PC-3 (cell line): ENCODE results near the gene TMOD2. TPM values are rescaled to one million over a fixed set of nuclear protein-coding genes. Genes with fewer than 3 reads are reported as not detected.

Experiments
- ATAC-seq: fragments of 200-7000 bp; cut with Tn5 transposase; 2 replicates; pipeline ENCODE4 v1.9.1; 2020; ENCODE audit warnings: mild to moderate bottlenecking, moderate library complexity
- BruUV-seq: library from RNA; stranded (reverse); fragments of 400-500 nt; replicated peaks from 2 replicates; lab custom pipeline; 2021; lab: Mats Ljungman, UMichigan
- CTCF ChIA-PET: fragments of 300-600 bp; sonication (Branson Sonifier 250); formaldehyde crosslinking; loops from one replicate; lab custom pipeline; 2022; ENCODE audit warnings: antibody characterized with exemption; lab: Charles Lee
- POLR2A ChIA-PET: fragments of 300-600 bp; sonication (Branson Sonifier 250); formaldehyde crosslinking; loops from one replicate; lab custom pipeline; 2022; ENCODE audit warnings: antibody characterized with exemption; ENCODE audit not compliant: unreplicated experiment; lab: Charles Lee
- DNase-seq: peaks from one replicate; pipeline ENCODE4 v3.0.0-alpha.2; 2015
- H2AFZ ChIP-seq: fragments of 300-600 bp; sonication (generic); 2 replicates; pipeline ENCODE4 v1.6.0; 2016; ENCODE audit warnings: antibody characterized with exemption, low read length
- H3F3A ChIP-seq: fragments of 300-600 bp; sonication (generic); one replicate; pipeline ENCODE4 v1.6.0; 2017; ENCODE audit warnings: antibody characterized with exemption, low read length, control low read depth, mild to moderate bottlenecking; ENCODE audit not compliant: unreplicated experiment
- H3K27ac ChIP-seq: fragments of 300-600 bp; sonication (generic); 2 replicates; pipeline ENCODE4 v1.5.1; 2016; ENCODE audit warnings: mild to moderate bottlenecking, low read length
- H3K27me3 ChIP-seq: fragments of 300-600 bp; sonication (generic); 2 replicates; pipeline ENCODE4 v1.6.1; 2016; ENCODE audit warnings: low read length, mixed read lengths
- H3K36me3 ChIP-seq: fragments of 300-600 bp; sonication (generic); 2 replicates; pipeline ENCODE4 v1.6.1; 2016; ENCODE audit warnings: low read depth, mixed run types, low read length, mixed read lengths
- H3K4me1 ChIP-seq: fragments of 300-600 bp; sonication (generic); 2 replicates; pipeline ENCODE4 v1.5.1; 2016; ENCODE audit warnings: low read length; ENCODE audit not compliant: insufficient read depth
- H3K4me2 ChIP-seq: fragments of 300-600 bp; sonication (generic); 2 replicates; pipeline ENCODE4 v1.6.0; 2016; ENCODE audit warnings: low read length
- H3K4me3 ChIP-seq: fragments of 300-600 bp; sonication (generic); 2 replicates; pipeline ENCODE4 v1.5.1; 2016; ENCODE audit warnings: mild to moderate bottlenecking, low read length, mixed read lengths
- H3K79me2 ChIP-seq: fragments of 300-600 bp; sonication (generic); 2 replicates; pipeline ENCODE4 v1.6.1; 2017; ENCODE audit warnings: low read length, mixed read lengths
- H3K9ac ChIP-seq: fragments of 300-600 bp; sonication (generic); 2 replicates; pipeline ENCODE4 v1.6.0; 2016; ENCODE audit warnings: mild to moderate bottlenecking, low read length
- H3K9me2 ChIP-seq: fragments of 300-600 bp; sonication (generic); replicated peaks from 2 replicates; pipeline ENCODE4 v1.6.1; 2016; ENCODE audit warnings: mixed run types, low read length, mixed read lengths
- H3K9me3 ChIP-seq: fragments of 300-600 bp; sonication (generic); 2 replicates; pipeline ENCODE4 v1.6.1; 2016; ENCODE audit warnings: low read length, mixed read lengths
- H4K20me1 ChIP-seq: fragments of 300-600 bp; sonication (generic); 2 replicates; pipeline ENCODE4 v1.6.1; 2016; ENCODE audit warnings: low read length, mixed read lengths
- EZH2 ChIP-seq: fragments of 300-600 bp; sonication (generic); IDR thresholded peaks from one replicate; pipeline ENCODE4 v1.6.1; 2017; ENCODE audit warnings: antibody characterized with exemption, mild to moderate bottlenecking, low read length; ENCODE audit not compliant: unreplicated experiment
- EZH2phosphoT487 ChIP-seq: fragments of 300-600 bp; sonication (generic); IDR thresholded peaks from 2 replicates; pipeline ENCODE4 v1.6.1; 2018; ENCODE audit warnings: mild to moderate bottlenecking, antibody characterized with exemption, low read length, borderline replicate concordance
- intact Hi-C: fragments of 100-400 bp; cut with micrococcal nuclease; formaldehyde crosslinking; loops from 2 replicates; pipeline ENCODE4 v1.9.0; 2023
- total RNA-seq: library from RNA; depleted of rRNA; stranded (reverse); fragments of >200 nt; gene quantifications from 2 replicates; pipeline ENCODE4 v1.2.3, GENCODE V29; 2014
- TF ChIP-seq, protein P1 (sequence below): fragments of 300-600 bp; sonication (generic); conservative IDR thresholded peaks from 2 replicates; pipeline ENCODE4 v1.5.1; 2017; ENCODE audit warnings: antibody characterized with exemption, low read depth, mild to moderate bottlenecking, low read length

Gene TMOD2
- total RNA-seq, 1 experiment from 2014 or later: 0.95 TPM

DNA sequence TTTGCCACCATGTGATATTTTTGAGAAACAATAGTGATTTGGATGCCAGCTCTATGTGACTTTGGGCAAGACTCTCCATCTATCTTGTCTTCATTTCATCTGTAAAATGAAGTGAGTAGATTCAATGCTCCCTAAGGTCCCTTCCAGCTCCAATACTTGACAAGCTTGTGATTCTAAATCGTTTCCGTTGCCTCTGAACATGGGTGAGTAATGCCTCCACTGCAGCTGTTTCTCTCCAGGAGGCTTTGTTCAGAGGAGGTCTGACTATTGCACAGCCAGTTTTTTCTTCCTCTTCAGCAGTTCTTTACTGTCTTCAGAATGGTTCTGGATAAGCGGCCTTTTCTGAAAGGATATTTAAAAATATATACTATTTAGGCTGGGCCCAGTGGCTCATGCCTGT lies 63.2 kb downstream of the TMOD2 start:
- H3K27ac ChIP-seq: no peak overlapping the region
- no peaks in the 10 kb centered on the region for H3K27me3 ChIP-seq
- H4K20me1 ChIP-seq: no peaks in the 10 kb centered on the region
- H3K79me2 ChIP-seq: no peaks in the 10 kb centered on the region
- DNase-seq (no peak), ATAC-seq (no peak)
- H3F3A ChIP-seq: no peaks in the 10 kb centered on the region
- ChIA-PET POLR2A (no interaction called here), CTCF (no interaction called here)
- H3K4me3 ChIP-seq: no peak overlapping the region
- no peak overlapping the region for H3K9ac ChIP-seq
- no peak overlapping the region for H2AFZ ChIP-seq
- intact Hi-C loops: no loop called here
- H3K9me3 ChIP-seq: no peaks in the 10 kb centered on the region
- no peaks in the 10 kb centered on the region for H3K36me3 ChIP-seq
- no peak overlapping the region for H3K4me2 ChIP-seq
- no peaks in the 10 kb centered on the region for H3K4me1 ChIP-seq
- no TSS peak for BruUV-seq
- TF ChIP-seq, protein P1, sequence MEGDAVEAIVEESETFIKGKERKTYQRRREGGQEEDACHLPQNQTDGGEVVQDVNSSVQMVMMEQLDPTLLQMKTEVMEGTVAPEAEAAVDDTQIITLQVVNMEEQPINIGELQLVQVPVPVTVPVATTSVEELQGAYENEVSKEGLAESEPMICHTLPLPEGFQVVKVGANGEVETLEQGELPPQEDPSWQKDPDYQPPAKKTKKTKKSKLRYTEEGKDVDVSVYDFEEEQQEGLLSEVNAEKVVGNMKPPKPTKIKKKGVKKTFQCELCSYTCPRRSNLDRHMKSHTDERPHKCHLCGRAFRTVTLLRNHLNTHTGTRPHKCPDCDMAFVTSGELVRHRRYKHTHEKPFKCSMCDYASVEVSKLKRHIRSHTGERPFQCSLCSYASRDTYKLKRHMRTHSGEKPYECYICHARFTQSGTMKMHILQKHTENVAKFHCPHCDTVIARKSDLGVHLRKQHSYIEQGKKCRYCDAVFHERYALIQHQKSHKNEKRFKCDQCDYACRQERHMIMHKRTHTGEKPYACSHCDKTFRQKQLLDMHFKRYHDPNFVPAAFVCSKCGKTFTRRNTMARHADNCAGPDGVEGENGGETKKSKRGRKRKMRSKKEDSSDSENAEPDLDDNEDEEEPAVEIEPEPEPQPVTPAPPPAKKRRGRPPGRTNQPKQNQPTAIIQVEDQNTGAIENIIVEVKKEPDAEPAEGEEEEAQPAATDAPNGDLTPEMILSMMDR: no peak
- TF ChIP-seq EZH2 (no peak), EZH2phosphoT487 (no peak)
- H3K9me2 ChIP-seq: no peaks in the 10 kb centered on the region

DNA sequence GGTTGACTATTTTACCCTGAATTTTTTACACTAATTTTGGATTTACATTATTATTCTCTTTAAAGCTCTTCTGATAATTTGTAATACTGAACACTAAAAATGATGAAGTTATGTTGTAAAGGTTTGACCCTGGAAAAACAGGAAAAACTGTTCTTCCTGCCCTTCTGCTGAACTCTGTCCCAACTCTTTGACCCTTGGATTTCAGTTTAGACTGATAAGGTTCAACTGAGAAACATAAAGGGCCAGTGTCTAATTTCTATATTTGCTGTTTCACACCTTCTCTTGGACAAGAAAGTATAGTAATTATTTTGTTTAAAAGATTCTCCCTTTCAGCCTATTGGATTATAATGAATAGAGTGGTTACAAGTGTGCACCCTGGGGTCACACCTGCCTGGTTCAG lies 65.2 kb downstream of the TMOD2 start:
- H3K27ac ChIP-seq: no peak overlapping the region

DNA sequence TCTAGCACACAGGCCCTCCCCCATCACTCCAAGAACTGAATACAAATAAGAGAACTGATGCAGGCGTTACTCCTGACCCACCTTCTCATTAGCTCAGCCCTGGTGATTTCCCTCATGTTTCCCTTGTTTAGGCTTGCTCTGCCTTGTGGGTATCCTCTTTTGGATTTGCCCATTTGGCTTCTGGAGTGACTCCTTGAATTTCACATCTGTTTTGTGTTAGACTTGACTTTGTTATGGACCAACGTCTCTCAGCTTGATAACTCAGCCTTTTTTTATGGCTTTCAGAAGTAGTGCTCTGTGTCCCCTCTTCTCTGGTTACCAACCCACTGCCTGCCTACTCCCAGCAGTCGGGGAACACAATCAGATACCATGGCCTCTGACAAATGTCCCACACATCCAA lies 66.8 kb downstream of the TMOD2 start:
- Histone ChIP-seq H3K27me3 (no peaks in the 10 kb centered on the region), H3K36me3 (no peaks in the 10 kb centered on the region), H3K9me3 (no peaks in the 10 kb centered on the region; the same call in 1 of the 2 replicates), H3K4me2 (no peak overlapping the region), H3K9ac (no peak overlapping the region), H3K9me2 (no peaks in the 10 kb centered on the region), H3K79me2 (no peaks in the 10 kb centered on the region), H2AFZ (no peak overlapping the region), H4K20me1 (no peaks in the 10 kb centered on the region), H3K4me3 (no peak overlapping the region), H3F3A (no peaks in the 10 kb centered on the region), H3K27ac (no peak overlapping the region), H3K4me1 (no peaks in the 10 kb centered on the region)
- TF ChIP-seq, protein P1: no peak
- TF ChIP-seq EZH2 (no peak), EZH2phosphoT487 (no peak)
- ChIA-PET POLR2A (no interaction called here), CTCF (no interaction called here)
- BruUV-seq: no TSS peak
- no peak for ATAC-seq
- intact Hi-C loops: no loop called here
- DNase-seq: no peak

More for the DNA sequence above, 65.2 kb downstream of the TMOD2 start:
- Histone ChIP-seq H3K9ac (no peak overlapping the region), H3K9me2 (no peaks in the 10 kb centered on the region), H3K4me3 (no peak overlapping the region), H4K20me1 (no peaks in the 10 kb centered on the region), H3K4me1 (no peaks in the 10 kb centered on the region), H3K27me3 (no peaks in the 10 kb centered on the region), H3K79me2 (no peaks in the 10 kb centered on the region), H3F3A (no peaks in the 10 kb centered on the region), H3K4me2 (no peak overlapping the region), H3K36me3 (no peaks in the 10 kb centered on the region), H3K9me3 (no peaks in the 10 kb centered on the region; the same call in 1 of the 2 replicates), H2AFZ (no peak overlapping the region)
- ATAC-seq (no peak), DNase-seq (no peak)
- intact Hi-C loops: no loop called here
- ChIA-PET POLR2A (no interaction called here), CTCF (no interaction called here)
- TF ChIP-seq EZH2: no peak
- TF ChIP-seq EZH2phosphoT487: no peak
- TF ChIP-seq, protein P1: no peak
- no TSS peak for BruUV-seq
